T-helper 2 cell treated with Interferon-gamma antibody and Interleukin-4, amounts not matched to agents 100 ng/mL and 5 ng/mL, for 36 hours (primary cell): ENCODE data around the gene MKNK1. TPM values are rescaled to one million over a fixed set of nuclear protein-coding genes. Genes with fewer than 3 reads are reported as not detected.

ENCODE experiments used
- intact Hi-C: fragments of 100-400 bp; cut with micrococcal nuclease; formaldehyde crosslinking; loops from one replicate; pipeline ENCODE4 v1.15.1; 2023
- total RNA-seq: library from RNA; stranded (reverse); gene quantifications from 2 replicates; pipeline ENCODE4 v1.2.3, GENCODE V29; 2022

Gene MKNK1
- total RNA-seq, 1 donor from 2014 or later: 75.4 TPM

- intact Hi-C loops: loop anchor here (1.0 kb wide), 1 partner anchor 18 kb away; no protein-coding TSS in a partner anchor
Observed at GRCh38 chr1:46599059-46599970, 4.8 kb downstream of the MKNK1 start.

GRCh38 chr1:46596846-46597245 is 7.2 kb downstream of the MKNK1 start:
- intact Hi-C loops: no loop called here

GRCh38 chr1:46596036-46596435 is 8.0 kb downstream of the MKNK1 start:
- intact Hi-C loops: no loop called here

GRCh38 chr1:46595127-46595526 is 8.9 kb downstream of the MKNK1 start:
- intact Hi-C loops: no loop called here

- intact Hi-C loops: no loop called here
Observed at GRCh38 chr1:46594063-46594462, 10.0 kb downstream of the MKNK1 start.

- intact Hi-C loops: no loop called here
Observed at GRCh38 chr1:46592823-46593222, 11.2 kb downstream of the MKNK1 start.

- intact Hi-C loops: no loop called here
Observed at GRCh38 chr1:46589529-46589928, 14.5 kb downstream of the MKNK1 start.

GRCh38 chr1:46587069-46587468 is 17.0 kb downstream of the MKNK1 start:
- intact Hi-C loops: no loop called here

GRCh38 chr1:46585312-46585938 is 18.6 kb downstream of the MKNK1 start:
- intact Hi-C loops: no loop called here

GRCh38 chr1:46583494-46583893 is 20.6 kb downstream of the MKNK1 start:
- intact Hi-C loops: loop anchor here (5.0 kb wide), 2 partner anchors 34 to 84 kb away; partner anchors contain the start of genes ATPAF1 and MOB3C

- intact Hi-C loops: loop anchor here (5.0 kb wide), 2 partner anchors 34 to 84 kb away; partner anchors contain the start of genes ATPAF1 and MOB3C
Observed at GRCh38 chr1:46582972-46583371, 21.1 kb downstream of the MKNK1 start.

GRCh38 chr1:46581681-46582455 is 22.2 kb downstream of the MKNK1 start:
- intact Hi-C loops: loop anchor here (1.0 to 5.0 kb wide), 3 partner anchors 17 to 85 kb away; partner anchors contain the start of genes ATPAF1 and MOB3C

- intact Hi-C loops: loop anchor here (5.0 kb wide), 2 partner anchors 37 to 87 kb away; partner anchors contain the start of genes ATPAF1 and MOB3C
Observed at GRCh38 chr1:46580140-46580903, 23.7 kb downstream of the MKNK1 start.

- intact Hi-C loops: no loop called here
Observed at GRCh38 chr1:46577671-46578070, 26.4 kb downstream of the MKNK1 start.

- intact Hi-C loops: no loop called here
Observed at GRCh38 chr1:46576596-46576995, 27.5 kb downstream of the MKNK1 start.

GRCh38 chr1:46575778-46576177 is 28.3 kb downstream of the MKNK1 start:
- intact Hi-C loops: no loop called here

GRCh38 chr1:46575300-46575699 is 28.8 kb downstream of the MKNK1 start:
- intact Hi-C loops: no loop called here

GRCh38 chr1:46571691-46572225 is 32.3 kb downstream of the MKNK1 start:
- intact Hi-C loops: no loop called here

GRCh38 chr1:46569884-46570725 is 34.0 kb downstream of the MKNK1 start:
- intact Hi-C loops: no loop called here
